GM18951 (cell line): Measurements from ENCODE around the gene SLC36A1.
"Not testable (repeated sequence)": the region's sequence is repeated elsewhere in the genome, so short reads cannot be mapped to it uniquely, and the experiment has no call there.

Experiments used
- POLR2A ChIP-seq: IDR thresholded peaks from 4 replicates; pipeline ENCODE4 v1.6.1; 2011; ENCODE audit warnings: mild to moderate bottlenecking; ENCODE audit not compliant: insufficient read length, insufficient read depth; ENCODE audit errors: extremely low read depth
- in situ Hi-C: fragments of 300-500 bp; cut with MboI; formaldehyde crosslinking; loops from one replicate; pipeline ENCODE4 v1.12.0; 2022; ENCODE audit warnings: low sequenced_read_pairs, mixed read lengths, inconsistent platforms; ENCODE audit not compliant: unreplicated experiment

The SLC36A1 gene

GRCh38 chr5:151447174-151448037 is at the start of gene SLC36A1:
TSS of gene SLC36A1 (plus strand) at chr5:151447603. CDS start at chr5:151458793, 11,190 bp downstream.
- in situ Hi-C loops: loop anchor here (10.0 kb wide), 1 partner anchor 207 kb away; no protein-coding TSS in a partner anchor
- TF ChIP-seq POLR2A: peak; percentile 81

GRCh38 chr5:151405334-151406160 is 41.9 kb upstream of the SLC36A1 start:
- TF ChIP-seq POLR2A: no peak
- in situ Hi-C loops: no loop called here

- TF ChIP-seq POLR2A: no peak
- in situ Hi-C loops: no loop called here
These were observed 41.0 kb upstream of the SLC36A1 start for GRCh38 chr5:151406322-151406947.

GRCh38 chr5:151408591-151409230 is 38.7 kb upstream of the SLC36A1 start:
- no peak for TF ChIP-seq POLR2A
- in situ Hi-C loops: no loop called here

- TF ChIP-seq POLR2A: no peak
- in situ Hi-C loops: no loop called here
These were observed 33.6 kb upstream of the SLC36A1 start for GRCh38 chr5:151413800-151414199.

- TF ChIP-seq POLR2A: no peak
- in situ Hi-C loops: no loop called here
These were observed 32.9 kb upstream of the SLC36A1 start for GRCh38 chr5:151414536-151414935.

GRCh38 chr5:151417712-151418111 is 29.7 kb upstream of the SLC36A1 start:
- TF ChIP-seq POLR2A: no peak
- in situ Hi-C loops: no loop called here

- in situ Hi-C loops: no loop called here
- TF ChIP-seq POLR2A: no peak
These were observed 27.3 kb upstream of the SLC36A1 start for GRCh38 chr5:151420127-151420526.

- in situ Hi-C loops: no loop called here
These were observed 22.4 kb upstream of the SLC36A1 start for GRCh38 chr5:151424892-151425523.

GRCh38 chr5:151426347-151426746 is 21.1 kb upstream of the SLC36A1 start:
- in situ Hi-C loops: not testable (repeated sequence)

More at GRCh38 chr5:151424892-151425523, 22.4 kb upstream of the SLC36A1 start:
- no peak for TF ChIP-seq POLR2A

- in situ Hi-C loops: no loop called here
- no peak for TF ChIP-seq POLR2A
These were observed 20.1 kb upstream of the SLC36A1 start for GRCh38 chr5:151427258-151427657.

- in situ Hi-C loops: no loop called here
- no peak for TF ChIP-seq POLR2A
These were observed 16.7 kb upstream of the SLC36A1 start for GRCh38 chr5:151430731-151431130.
